Loucy (cell line): Measurements from ENCODE around the gene LECT2.

ENCODE experiments used
- H2AFZ ChIP-seq: fragments of 200-600 bp; sonication (generic); 2 replicates; pipeline ENCODE4 v1.6.0; 2016; ENCODE audit warnings: antibody characterized with exemption, mild to moderate bottlenecking, low read length, moderate library complexity
- H3F3A ChIP-seq: fragments of 200-600 bp; 2 replicates; pipeline ENCODE4 v1.6.0; 2016; ENCODE audit warnings: antibody characterized with exemption, low read depth, mild to moderate bottlenecking
- H3K27me3 ChIP-seq: fragments of 200-600 bp; sonication (generic); 2 replicates; pipeline ENCODE4 v1.6.1; 2014; ENCODE audit warnings: low read length, mild to moderate bottlenecking; ENCODE audit not compliant: insufficient read depth, poor library complexity, severe bottlenecking
- H3K36me3 ChIP-seq: fragments of 200-600 bp; sonication (generic); 2 replicates; pipeline ENCODE4 v1.6.1; 2016; ENCODE audit warnings: low read length; ENCODE audit not compliant: insufficient read depth
- H3K4me1 ChIP-seq: fragments of 200-600 bp; sonication (generic); 2 replicates; pipeline ENCODE4 v1.5.1; 2014; ENCODE audit warnings: low read length, mild to moderate bottlenecking; ENCODE audit not compliant: insufficient read depth, poor library complexity, severe bottlenecking
- H3K4me2 ChIP-seq: fragments of 200-600 bp; sonication (generic); 2 replicates; pipeline ENCODE4 v1.6.0; 2014; ENCODE audit warnings: antibody characterized with exemption, low read length, low read depth, mild to moderate bottlenecking; ENCODE audit not compliant: poor library complexity, severe bottlenecking
- H3K4me3 ChIP-seq: fragments of 200-600 bp; sonication (generic); 2 replicates; pipeline ENCODE4 v1.5.1; 2014; ENCODE audit warnings: low read length, mild to moderate bottlenecking, mixed read lengths; ENCODE audit not compliant: poor library complexity, severe bottlenecking
- H3K79me2 ChIP-seq: fragments of 200-600 bp; sonication (generic); 2 replicates; pipeline ENCODE4 v1.6.1; 2014; ENCODE audit warnings: low read length; ENCODE audit not compliant: insufficient read depth
- H3K9ac ChIP-seq: fragments of 200-600 bp; sonication (generic); 2 replicates; pipeline ENCODE4 v1.6.0; 2014; ENCODE audit warnings: mild to moderate bottlenecking, low read depth, low read length, moderate library complexity; ENCODE audit not compliant: poor library complexity, severe bottlenecking
- H3K9me2 ChIP-seq: fragments of 200-600 bp; sonication (generic); replicated peaks from 2 replicates; pipeline ENCODE4 v1.6.1; 2016; ENCODE audit warnings: low read depth, low read length, mixed read lengths
- H3K9me3 ChIP-seq: fragments of 200-600 bp; sonication (generic); 2 replicates; pipeline ENCODE4 v1.6.1; 2014; ENCODE audit warnings: mild to moderate bottlenecking, antibody characterized with exemption, low read length, low read depth; ENCODE audit not compliant: insufficient read depth
- H4K20me1 ChIP-seq: fragments of 200-600 bp; sonication (generic); 2 replicates; pipeline ENCODE4 v1.6.0; 2014; ENCODE audit warnings: antibody characterized with exemption, low read length, mild to moderate bottlenecking; ENCODE audit not compliant: insufficient read depth, poor library complexity, severe bottlenecking
- CTCF ChIP-seq: fragments of 200-600 bp; sonication (generic); conservative IDR thresholded peaks from 2 replicates; pipeline ENCODE4 v1.5.1; 2014; ENCODE audit warnings: mild to moderate bottlenecking, antibody characterized with exemption, low read length
- EZH2phosphoT487 ChIP-seq: fragments of 200-600 bp; IDR thresholded peaks from 2 replicates; pipeline ENCODE4 v1.6.1; 2018; ENCODE audit warnings: antibody characterized with exemption, mild to moderate bottlenecking, moderate library complexity, borderline replicate concordance

LECT2 gene

DNA sequence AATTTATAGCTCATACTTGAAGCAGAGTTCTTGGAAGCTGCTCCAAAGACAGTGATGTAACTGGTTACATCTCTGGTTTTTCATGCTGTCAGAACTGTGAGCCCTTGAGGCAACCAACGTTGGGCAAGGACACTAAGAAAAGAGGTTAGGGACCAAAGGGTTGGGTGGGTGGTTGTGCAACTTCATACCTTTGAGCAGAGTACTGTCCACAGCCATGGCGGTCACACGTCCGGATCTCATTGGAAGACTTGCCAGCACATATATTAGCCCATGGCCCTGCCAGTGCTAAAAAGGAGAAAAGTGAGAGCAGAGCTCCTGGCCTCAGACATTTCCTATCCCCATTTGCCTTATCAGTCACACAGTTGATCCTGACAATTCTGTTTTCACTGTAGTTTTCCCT, 2.1 kb downstream of the LECT2 start:
- Histone ChIP-seq H3K9me3 (no peaks in the 10 kb centered on the region), H3K9ac (no peak overlapping the region), H3K36me3 (no peaks in the 10 kb centered on the region), H3K9me2 (no peaks in the 10 kb centered on the region), H3K27me3 (peaks cover 35% of the 10 kb centered on the region), H4K20me1 (no peaks in the 10 kb centered on the region), H3K79me2 (no peaks in the 10 kb centered on the region), H3F3A (no peaks in the 10 kb centered on the region), H3K4me1 (peaks cover 6% of the 10 kb centered on the region), H3K4me2 (no peak overlapping the region), H3K4me3 (no peak overlapping the region), H2AFZ (no peak overlapping the region)
- TF ChIP-seq EZH2phosphoT487 (no peak), CTCF (no peak)

DNA sequence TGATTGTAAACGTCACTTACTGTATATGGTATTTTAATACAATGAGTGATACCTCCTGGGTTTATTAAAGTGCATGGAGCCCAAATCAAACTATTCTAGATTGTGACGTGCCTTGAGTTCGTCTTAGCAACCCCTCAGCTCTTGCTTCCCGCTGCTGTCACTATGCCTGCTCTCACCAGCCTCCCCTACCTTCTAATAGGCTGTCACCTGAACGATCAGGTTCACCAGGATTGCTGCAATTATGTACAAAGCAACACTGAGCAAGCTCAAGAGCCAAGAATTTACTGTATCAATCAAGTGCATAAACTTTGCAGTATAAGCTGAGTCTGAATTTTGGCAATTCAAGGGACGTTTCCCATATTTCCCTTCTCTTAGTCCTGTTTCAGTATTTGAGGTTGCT, 3.0 kb downstream of the LECT2 start:
- Histone ChIP-seq H2AFZ (no peak overlapping the region), H3K4me1 (peaks cover 6% of the 10 kb centered on the region), H3K27me3 (peaks cover 35% of the 10 kb centered on the region), H3K9me2 (no peaks in the 10 kb centered on the region), H3K36me3 (no peaks in the 10 kb centered on the region), H3K9ac (no peak overlapping the region), H3K4me3 (no peak overlapping the region), H3K9me3 (no peaks in the 10 kb centered on the region), H3F3A (no peaks in the 10 kb centered on the region), H3K79me2 (no peaks in the 10 kb centered on the region), H3K4me2 (no peak overlapping the region), H4K20me1 (no peaks in the 10 kb centered on the region)
- TF ChIP-seq CTCF (no peak), EZH2phosphoT487 (no peak)

GRCh38 chr5:135951257-135951656, 3.5 kb downstream of the LECT2 start:
- no peaks in the 10 kb centered on the region for H3F3A ChIP-seq
- no peaks in the 10 kb centered on the region for H3K79me2 ChIP-seq
- H3K4me2 ChIP-seq, result no peak overlapping the region
- peaks cover 6% of the 10 kb centered on the region for H3K4me1 ChIP-seq
- H3K9me2 ChIP-seq, result no peaks in the 10 kb centered on the region
- no peak for TF ChIP-seq EZH2phosphoT487
- no peak for TF ChIP-seq CTCF
- no peaks in the 10 kb centered on the region for H3K9me3 ChIP-seq
- H3K9ac ChIP-seq, result no peak overlapping the region
- peaks cover 35% of the 10 kb centered on the region for H3K27me3 ChIP-seq
- H3K4me3 ChIP-seq, result no peak overlapping the region
- no peaks in the 10 kb centered on the region for H4K20me1 ChIP-seq
- H2AFZ ChIP-seq, result no peak overlapping the region
- no peaks in the 10 kb centered on the region for H3K36me3 ChIP-seq
